ENCODE results near the gene ASPHD1.

The ASPHD1 gene

GRCh38 chr16:29950806-29951461 is 50.6 kb downstream of the ASPHD1 start:
- DNase-seq = no peak

- no peak for DNase-seq
These were observed 51.5 kb downstream of the ASPHD1 start for GRCh38 chr16:29951625-29952365.

All from DMS79 (cell line).